HK-2 (cell line): ENCODE results near the gene HNRNPUL2.

Experiments
- DNase-seq: peaks from one replicate; pipeline ENCODE4 v3.0.0-alpha.2; 2018; ENCODE audit not compliant: unreplicated experiment

The HNRNPUL2 gene

GRCh38 chr11:62726915-62727164, 417 bp downstream of the HNRNPUL2 start:
- DNase-seq = no peak

DNA sequence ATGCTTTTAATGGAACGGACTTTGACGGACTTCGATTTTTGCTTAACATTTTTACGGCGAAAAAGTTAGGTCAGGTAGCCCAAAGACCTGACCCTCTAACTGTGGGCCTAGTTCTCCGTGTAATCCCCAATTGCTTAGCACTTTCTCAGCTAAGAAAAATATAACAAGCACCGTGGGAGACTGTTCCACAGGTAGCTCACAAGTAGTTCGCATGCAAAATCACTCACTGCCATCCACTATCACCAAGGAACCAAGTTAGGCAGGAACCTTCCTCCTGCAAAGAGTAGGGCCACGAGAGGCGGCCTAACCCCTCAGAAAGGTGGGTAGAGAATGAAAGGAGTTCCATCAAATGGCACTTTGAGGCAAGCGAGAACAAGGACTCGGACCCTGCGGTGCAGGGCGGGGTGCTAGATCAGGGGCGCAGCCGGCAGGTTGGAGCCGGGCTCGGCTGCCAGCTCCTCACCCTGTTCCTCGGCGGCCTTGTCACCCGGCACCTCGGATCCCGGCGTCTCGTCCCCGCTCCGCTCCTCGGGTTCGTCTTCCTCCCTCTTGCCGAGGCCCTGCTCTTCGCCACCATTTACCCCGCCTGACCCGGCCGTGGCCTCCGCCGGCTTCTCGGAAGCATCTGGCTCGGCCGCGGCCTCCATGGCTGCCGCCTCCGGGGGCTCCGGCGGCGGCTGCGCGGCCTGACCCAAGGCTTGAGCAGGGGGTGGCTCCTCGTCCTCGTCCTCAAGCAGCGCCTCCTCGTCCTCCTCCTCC, 922 bp downstream of the HNRNPUL2 start:
- DNase-seq = no peak

GRCh38 chr11:62725646-62726045, 1.6 kb downstream of the HNRNPUL2 start:
- DNase-seq = no peak

- no peak for DNase-seq
Measured at GRCh38 chr11:62724171-62724570, 3.1 kb downstream of the HNRNPUL2 start.

GRCh38 chr11:62721994-62722393, 5.3 kb downstream of the HNRNPUL2 start:
- DNase-seq = no peak

GRCh38 chr11:62719302-62719978, 7.8 kb downstream of the HNRNPUL2 start:
- DNase-seq = no peak

GRCh38 chr11:62716816-62717215, 10.4 kb downstream of the HNRNPUL2 start:
- no peak for DNase-seq

DNA sequence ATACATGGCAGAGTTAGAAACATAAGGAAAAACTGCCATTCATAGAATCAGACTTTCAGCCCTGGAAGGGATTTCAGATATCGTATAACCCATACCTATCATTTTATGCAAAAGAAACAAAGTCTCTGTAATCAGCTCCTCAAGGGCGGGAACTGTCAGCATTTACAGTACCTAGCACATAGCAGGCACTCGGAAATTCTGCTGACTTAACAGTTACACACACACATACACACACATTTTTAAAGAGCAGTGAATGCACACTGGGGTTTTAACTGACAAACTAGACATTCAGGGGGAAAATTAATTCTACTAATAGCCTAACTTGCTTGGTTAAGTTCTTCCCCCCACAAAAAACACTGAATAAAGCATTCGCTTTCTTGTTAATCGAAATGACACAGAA, 11.1 kb downstream of the HNRNPUL2 start:
- no peak for DNase-seq

- DNase-seq = no peak
Measured at GRCh38 chr11:62715150-62716130, 11.8 kb downstream of the HNRNPUL2 start.

DNA sequence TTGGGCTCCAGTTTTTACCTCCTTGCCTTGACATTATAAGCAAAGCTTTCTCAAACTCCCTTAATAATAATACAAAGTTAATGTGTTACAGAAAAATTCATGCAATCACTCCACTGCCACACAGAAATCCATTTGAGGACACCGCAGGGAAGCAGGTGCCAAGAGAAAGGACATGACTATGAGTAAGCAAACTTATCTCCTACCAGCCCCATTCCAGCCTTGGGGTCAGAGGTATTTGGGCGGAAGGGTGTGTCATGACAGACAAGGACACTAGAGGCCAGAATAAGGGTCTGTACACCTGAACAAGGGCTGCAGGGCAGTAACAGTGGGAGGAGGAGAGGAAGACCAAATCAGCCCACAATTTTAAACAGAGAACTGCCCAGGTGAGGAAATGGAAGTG, 13.9 kb downstream of the HNRNPUL2 start:
- DNase-seq = no peak

GRCh38 chr11:62712861-62713260, 14.4 kb downstream of the HNRNPUL2 start:
- no peak for DNase-seq

DNA sequence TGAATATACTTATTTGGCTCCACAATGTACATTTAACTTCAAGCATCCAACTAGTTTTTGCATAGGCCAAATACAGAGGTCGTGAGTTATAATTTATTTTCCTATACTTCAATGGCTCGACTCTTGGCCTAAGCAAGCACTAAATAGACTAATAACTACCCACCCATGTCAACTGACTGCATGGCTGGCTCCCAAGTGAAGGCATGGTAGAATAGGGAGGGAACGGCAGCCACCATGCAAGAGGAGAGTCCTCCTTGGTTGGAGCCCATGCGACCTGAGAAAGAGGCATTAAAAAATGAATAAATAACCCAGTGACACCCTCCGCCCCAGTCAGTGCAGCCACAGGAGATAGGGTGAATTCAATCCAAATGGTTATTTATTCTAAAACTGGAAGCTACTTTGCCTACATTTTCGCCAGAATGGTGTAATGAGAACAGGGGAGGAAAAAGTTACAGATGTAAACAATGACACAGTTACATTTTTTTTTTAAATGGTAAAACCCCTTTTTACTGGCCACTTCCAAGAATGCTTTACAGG, 14.9 kb downstream of the HNRNPUL2 start:
- no peak for DNase-seq

DNA sequence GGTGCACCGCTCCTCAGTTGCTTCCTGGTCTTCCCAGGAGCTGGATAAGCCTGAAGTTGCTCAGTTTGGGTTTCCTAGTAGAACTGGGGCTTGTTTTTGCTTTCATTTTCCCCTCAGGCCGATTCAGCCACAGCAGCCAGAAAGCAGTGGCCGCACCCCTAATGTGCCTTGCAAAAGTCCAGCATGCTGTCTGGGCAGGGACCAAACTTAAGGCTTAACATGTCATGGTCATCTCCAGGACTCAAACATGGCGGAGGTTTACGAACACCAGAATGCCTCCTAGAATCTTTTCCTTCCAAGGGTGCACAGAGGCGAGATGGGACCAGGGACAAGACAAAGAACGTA, 17.3 kb downstream of the HNRNPUL2 start:
- no peak for DNase-seq

DNA sequence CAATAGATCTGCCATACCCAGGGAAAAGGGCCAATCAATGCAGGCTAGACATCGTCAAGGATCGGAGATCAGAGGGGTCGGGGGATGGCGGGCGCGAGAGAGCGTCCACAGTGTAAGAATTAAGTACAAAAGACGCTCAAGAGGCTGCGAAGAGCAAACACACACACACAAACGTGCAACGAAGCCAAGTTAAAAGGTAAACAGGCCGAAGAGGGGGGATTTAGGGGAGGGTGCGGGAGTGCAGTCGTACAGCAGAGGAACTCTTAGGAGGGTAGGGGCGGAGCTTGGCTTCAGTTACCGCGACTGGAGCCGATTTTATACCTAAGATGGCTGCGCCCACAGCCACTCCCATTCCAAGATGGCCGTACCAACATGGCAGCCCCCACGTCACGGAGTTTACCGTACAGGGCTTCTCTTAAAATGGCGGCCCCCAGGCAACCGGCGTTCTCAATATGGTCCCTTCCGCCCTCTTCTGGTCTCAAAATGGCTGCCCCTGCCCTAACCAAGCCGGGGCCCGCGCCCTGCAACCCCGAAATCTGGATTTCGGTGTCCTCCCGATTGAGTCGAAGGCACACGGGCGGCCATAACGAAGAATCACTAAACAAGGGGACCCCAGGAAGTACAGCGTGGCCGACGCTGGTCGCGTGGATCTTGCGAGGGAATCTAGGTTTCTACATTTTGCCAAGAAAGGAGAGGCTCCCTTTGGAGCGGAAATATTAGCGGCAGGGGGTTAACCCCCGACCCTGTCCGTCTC, 17.8 kb downstream of the HNRNPUL2 start:
- no peak for DNase-seq

DNA sequence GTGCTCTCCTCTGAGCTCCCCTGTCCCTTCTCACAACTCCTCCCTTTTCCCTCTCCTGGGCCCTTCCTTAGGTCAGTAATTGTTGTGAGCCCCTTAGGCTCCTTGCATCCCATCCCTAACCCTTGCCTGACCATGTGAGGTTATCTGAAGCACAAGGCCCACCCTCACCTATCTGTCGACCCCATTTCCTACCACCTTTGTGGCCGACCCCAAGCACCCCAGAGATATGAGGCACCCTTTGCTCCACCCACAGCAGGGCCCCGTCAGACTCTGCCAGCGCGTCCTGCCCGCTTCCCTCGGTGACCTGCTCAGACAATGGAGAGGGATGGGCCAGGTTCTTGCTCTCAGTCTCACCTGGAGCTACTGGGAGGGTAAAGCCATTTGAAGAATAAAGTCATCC, 18.5 kb downstream of the HNRNPUL2 start:
- DNase-seq = no peak

DNA sequence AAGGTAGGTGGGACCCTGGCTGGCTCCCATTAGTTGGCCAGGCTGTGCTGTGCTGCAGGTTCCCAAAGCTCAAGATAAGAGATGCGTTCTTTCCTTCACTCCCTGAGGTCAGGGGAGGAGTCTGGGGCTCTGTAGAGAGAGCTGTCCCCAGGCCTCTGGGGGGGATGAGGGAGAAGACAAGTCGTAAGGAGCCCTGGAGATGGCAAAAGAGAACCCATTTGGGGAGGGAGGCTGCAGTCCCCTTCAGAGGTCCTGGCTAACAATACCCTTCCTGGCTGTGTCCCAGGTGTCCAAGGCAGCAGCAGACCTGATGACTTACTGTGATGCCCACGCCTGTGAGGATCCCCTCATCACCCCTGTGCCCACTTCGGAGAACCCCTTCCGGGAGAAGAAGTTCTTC, 18.9 kb downstream of the HNRNPUL2 start:
- no peak for DNase-seq

DNA sequence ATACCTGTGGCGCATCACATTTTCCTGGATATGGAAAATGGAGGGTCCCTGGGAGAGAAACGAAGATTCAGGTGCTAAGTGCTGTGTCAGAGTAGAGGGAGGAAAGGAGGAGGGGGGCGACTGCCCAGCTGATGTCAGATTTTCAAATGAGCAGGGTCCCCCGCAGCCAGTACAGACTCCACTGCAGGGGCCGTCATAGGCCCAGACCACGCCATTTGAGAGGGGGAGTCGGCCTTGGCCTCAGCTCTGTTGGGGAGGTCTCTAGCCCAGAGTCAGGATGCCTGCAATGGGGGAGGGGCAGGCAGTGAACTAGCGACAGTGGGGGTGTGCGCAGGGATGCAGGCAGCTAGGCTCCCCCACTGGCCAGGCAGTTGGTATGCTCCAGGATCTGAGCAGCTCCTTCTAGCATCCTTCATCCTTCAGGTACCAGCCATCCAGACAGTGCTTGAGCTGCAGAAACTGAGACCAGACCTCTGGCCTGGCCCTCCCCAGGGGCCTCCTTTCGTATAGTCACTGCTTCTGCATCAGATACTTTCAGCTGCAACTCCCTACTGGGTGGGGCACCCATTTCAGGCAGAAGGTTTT, 19.9 kb downstream of the HNRNPUL2 start, which contains the start of the genes BSCL2 and GNG3:
BSCL2 (minus strand) TSS at position 148 of the 585 bp plus-strand sequence. CDS start 229 bp downstream, outside the sequence.
GNG3 (plus strand) TSS at position 400 of the 585 bp plus-strand sequence. CDS start 620 bp downstream, outside the sequence.
- no peak for DNase-seq

- no peak for DNase-seq
Measured at GRCh38 chr11:62706850-62707247, 20.4 kb downstream of the HNRNPUL2 start.

GRCh38 chr11:62705880-62706849, 21.1 kb downstream of the HNRNPUL2 start:
- peak; percentile 88 for DNase-seq

DNA sequence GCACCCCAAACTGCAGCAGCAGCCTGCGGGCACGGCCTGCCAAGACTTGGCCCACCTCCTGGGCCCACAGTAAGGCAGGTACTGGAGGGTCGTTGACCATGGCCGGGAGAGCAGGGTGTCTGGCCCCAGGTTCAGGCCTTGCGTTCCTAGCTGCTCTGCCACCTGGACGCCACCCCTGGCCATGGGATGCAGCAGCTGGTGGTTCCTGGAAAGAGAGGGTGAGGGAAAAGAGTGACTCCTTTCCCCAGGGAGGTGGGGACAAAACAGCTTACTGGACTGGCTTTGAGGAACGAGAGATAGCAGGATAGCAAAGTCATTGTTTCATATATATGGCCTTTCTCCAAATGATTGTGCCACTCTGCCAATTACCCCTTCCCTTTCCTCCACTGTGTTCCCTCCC, 21.8 kb downstream of the HNRNPUL2 start:
- no peak for DNase-seq
